T-cell (primary cell): ENCODE measurements around the gene BICD2. TPM values are rescaled to one million over a fixed set of nuclear protein-coding genes. Genes with fewer than 3 reads are reported as not detected.
A peak's percentile ranks its signal among the peaks of the same experiment; 100 is the strongest.
"Not testable (repeated sequence)": the region's sequence is repeated elsewhere in the genome, so short reads cannot be mapped to it uniquely, and the experiment has no call there.

Source experiments
- ATAC-seq, 4 experiments: fragments of 200-7000 bp in 3 of 4; fragments of 150-1000 bp in 1 of 4; cut with Tn5 transposase; replicated peaks in 1 of 4; 1 replicate in 3 of 4; 2 replicates in 1 of 4; pipeline ENCODE4 v1.10.0; 2021; ENCODE audit warnings: moderate library complexity in 3 of 4, mild to moderate bottlenecking in 2 of 4, moderate number of reproducible peaks in 1 of 4
- CTCF ChIA-PET, 2 donors: fragments of 300-600 bp; sonication (Branson Sonifier 250); formaldehyde crosslinking; loops; one replicate each; lab custom pipeline; 2022; ENCODE audit warnings: antibody characterized with exemption in 2 of 2; lab: Charles Lee
- POLR2A ChIA-PET, 2 donors: fragments of 300-600 bp; sonication (Branson Sonifier 250); formaldehyde crosslinking; loops; one replicate each; lab custom pipeline; 2022; ENCODE audit warnings: antibody characterized with exemption in 2 of 2; lab: Charles Lee
- DNase-seq, 35 experiments: peaks; one replicate each; pipeline versions ENCODE4 v3.0.0 to v3.0.0-alpha.2; 2013 to 2023
- H3K27ac ChIP-seq: one replicate; pipeline ENCODE4 v1.5.1; 2013; ENCODE audit warnings: low read length
- H3K27me3 ChIP-seq, 2 experiments: replicated peaks in 1 of 2; 1 replicate in 1 of 2; 2 replicates in 1 of 2; pipeline versions ENCODE4 v1.6.1 to v1.7.0; 2013; ENCODE audit warnings: low read length in 1 of 2, mixed read lengths in 1 of 2; ENCODE audit not compliant: control insufficient read depth in 2 of 2, insufficient read depth in 2 of 2; ENCODE audit errors: extremely low read depth in 1 of 2
- H3K36me3 ChIP-seq, 2 donors: 1 replicate in 1 of 2; 2 replicates in 1 of 2; pipeline versions ENCODE4 v1.6.1 to v1.7.0; 2013; ENCODE audit warnings: low read length in 1 of 2; ENCODE audit not compliant: control insufficient read depth in 2 of 2, insufficient read depth in 1 of 2; ENCODE audit errors: extremely low read depth in 1 of 2
- H3K4me1 ChIP-seq, 2 experiments: 1 replicate in 1 of 2; 2 replicates in 1 of 2; pipeline versions ENCODE4 v1.6.1 to v1.7.0; 2013; ENCODE audit warnings: low read length in 2 of 2, mixed read lengths in 1 of 2; ENCODE audit not compliant: insufficient read depth in 2 of 2, control insufficient read depth in 1 of 2; ENCODE audit errors: extremely low read depth in 1 of 2
- H3K4me3 ChIP-seq, 2 donors: 1 replicate in 1 of 2; 2 replicates in 1 of 2; pipeline versions ENCODE4 v1.5.1 to v1.7.0; 2013; ENCODE audit warnings: mild to moderate bottlenecking in 2 of 2, low read length in 1 of 2, moderate library complexity in 1 of 2; ENCODE audit not compliant: control insufficient read depth in 1 of 2; ENCODE audit errors: extremely low read depth in 1 of 2
- H3K9me3 ChIP-seq: 2 replicates; pipeline ENCODE4 v1.7.0; 2013
- H3K27ac Mint-ChIP-seq, 2 donors: one replicate each; pipeline ENCODE4 v1.8.0; 2020 to 2021; ENCODE audit warnings: mild to moderate bottlenecking in 2 of 2, mixed read lengths in 2 of 2
- H3K27me3 Mint-ChIP-seq, 2 donors: one replicate each; pipeline ENCODE4 v1.8.0; 2021 to 2022; ENCODE audit warnings: mixed read lengths in 2 of 2
- H3K36me3 Mint-ChIP-seq: one replicate; pipeline ENCODE4 v1.8.0; 2021; ENCODE audit warnings: mixed read lengths
- H3K4me1 Mint-ChIP-seq, 3 donors: one replicate each; pipeline ENCODE4 v1.8.0; 2020 to 2022; ENCODE audit warnings: mixed read lengths in 3 of 3, mild to moderate bottlenecking in 1 of 3
- H3K4me3 Mint-ChIP-seq, 3 donors: one replicate each; pipeline ENCODE4 v1.8.0; 2020 to 2022; ENCODE audit warnings: mild to moderate bottlenecking in 3 of 3, mixed read lengths in 3 of 3, moderate library complexity in 3 of 3
- H3K9me3 Mint-ChIP-seq, 3 donors: one replicate each; pipeline ENCODE4 v1.8.0; 2020 to 2022; ENCODE audit warnings: mixed read lengths in 3 of 3
- WGBS: methylation state at CpG from one replicate; pipeline ENCODE4 v1.1.5; 2013; ENCODE audit warnings: missing lambda C conversion rate; ENCODE audit not compliant: insufficient coverage; 5-methylcytosine and 5-hydroxymethylcytosine counted together
- total RNA-seq, 35 experiments: library from RNA in 6 of 35; stranded (reverse) in 6 of 35; fragments of 120-200 nt in 1 of 35; gene quantifications; one replicate each; pipeline versions ENCODE4 v1.2.1 to v1.2.4 and lab custom pipeline; 2013 to 2026

BICD2 gene
- total RNA-seq = 10 to 100 TPM; 24.1 to 36.6 (median 30.6) TPM
- 27.1 TPM for total RNA-seq (2013)
- total RNA-seq (lab: John Stamatoyannopoulos, UW) = 63.6 to 136 (median 97.9) reads per million in 29 experiments

GRCh38 chr9:92764381-92764987 lies at the start of gene BICD2:
BICD2 (minus strand) TSS chr9:92764833; CDS start chr9:92764744, 89 bp downstream.
- peak within 1 kb of the TSS; percentile 92 to 95 (median 92) for H3K4me3 Mint-ChIP-seq
- Histone ChIP-seq H3K9me3 (no peaks in the 10 kb centered on the region), H3K27ac (peak within 1 kb of the TSS; percentile 97), H3K27me3 (no peaks in the 10 kb centered on the region), H3K4me1 (peaks cover 17 to 51% of the 10 kb centered on the region in 2 experiments), H3K36me3 (peaks cover 0 to 4% of the 10 kb centered on the region in 2 donors), H3K4me3 (peak within 1 kb of the TSS; percentile 75 to 96)
- H3K4me1 Mint-ChIP-seq = peaks cover 49 to 59% (median 50%) of the 10 kb centered on the region in 3 donors
- WGBS = under 1% methylated on average over 74 of the region's 74 CpGs
- H3K9me3 Mint-ChIP-seq = no peaks in the 10 kb centered on the region
- ChIA-PET CTCF (interaction anchor here in 1 of 2 donors (1.0 to 1.4 kb wide), 3 partner anchors 26 to 189 kb away, joined by 3 to 6 read pairs (median 4); no protein-coding TSS in a partner anchor), POLR2A (interaction anchor here (0.5 to 1.0 kb wide), 5 partner anchors 94 to 649 kb away, joined by 3 read pairs; partner anchors contain the start of genes IPPK (in 1 of the 2) and SPTLC1 (in 1 of the 2))
- ATAC-seq = no peak
- H3K36me3 Mint-ChIP-seq = no peaks in the 10 kb centered on the region
- H3K27ac Mint-ChIP-seq = peak within 1 kb of the TSS; percentile 94 to 97
- no peaks in the 10 kb centered on the region for H3K27me3 Mint-ChIP-seq
- peak in 1 of 35 experiments; percentile 94 for DNase-seq

- H3K9me3 ChIP-seq, H3K27ac ChIP-seq, H3K36me3 Mint-ChIP-seq, H3K36me3 ChIP-seq, ATAC-seq, H3K9me3 Mint-ChIP-seq, H3K27ac Mint-ChIP-seq: not testable (repeated sequence)
- peak overlapping the region; percentile 75 to 89 (median 80) for H3K4me3 Mint-ChIP-seq
- H3K4me1 ChIP-seq = peaks cover 7 to 31% of the 10 kb centered on the region in 2 experiments
- H3K27me3 ChIP-seq = peaks cover 20 to 49% of the 10 kb centered on the region in 2 experiments
- DNase-seq = peak in 3 of 35 experiments; percentile 1 to 11 (median 2)
- peaks cover 14 to 22% (median 17%) of the 10 kb centered on the region in 3 donors for H3K4me1 Mint-ChIP-seq
- POLR2A ChIA-PET = interaction anchor here in 1 of 2 donors (0.7 kb wide), 1 partner anchor 1366 kb away, joined by 3 read pairs; no protein-coding TSS in a partner anchor
- CTCF ChIA-PET = interaction anchor here in 1 of 2 donors (1.5 kb wide), 1 partner anchor 19 kb away, joined by 3 read pairs; no protein-coding TSS in a partner anchor
- H3K27me3 Mint-ChIP-seq = peaks cover 57 to 58% of the 10 kb centered on the region in 2 donors
- WGBS = 3% methylated on average over 28 of the region's 34 CpGs
- H3K4me3 ChIP-seq = peak overlapping the region; percentile 45 to 54
Measured at GRCh38 chr9:92809629-92810326, 45.1 kb upstream of the BICD2 start.

- WGBS = 1% methylated on average over 59 of the region's 60 CpGs
- Mint-ChIP-seq H3K36me3 (no peaks in the 10 kb centered on the region), H3K4me1 (peaks cover 14 to 22% (median 17%) of the 10 kb centered on the region in 3 donors), H3K9me3 (no peaks in the 10 kb centered on the region), H3K27ac (no peak overlapping the region), H3K4me3 (peak overlapping the region; percentile 75 to 89 (median 80)), H3K27me3 (peaks cover 51% of the 10 kb centered on the region in 2 donors)
- POLR2A ChIA-PET = interaction anchor here in 1 of 2 donors (0.6 to 0.7 kb wide), 2 partner anchors 10 to 1365 kb away, joined by 3 read pairs; no protein-coding TSS in a partner anchor
- peak; percentile 55 to 66 (median 58) for ATAC-seq
- H3K4me3 ChIP-seq = peak overlapping the region; percentile 45 to 54
- peaks cover 27 to 58% of the 10 kb centered on the region in 2 experiments for H3K27me3 ChIP-seq
- CTCF ChIA-PET = interaction anchor here in 1 of 2 donors (1.5 kb wide), 1 partner anchor 18 kb away, joined by 3 read pairs; no protein-coding TSS in a partner anchor
- DNase-seq = peak in 27 of 35 experiments; percentile 5 to 63 (median 25)
- H3K9me3 ChIP-seq = no peaks in the 10 kb centered on the region
- no peak overlapping the region for H3K27ac ChIP-seq
- H3K4me1 ChIP-seq = peaks cover 7 to 31% of the 10 kb centered on the region in 2 experiments
- no peaks in the 10 kb centered on the region for H3K36me3 ChIP-seq
Measured at GRCh38 chr9:92808726-92809451, 44.3 kb upstream of the BICD2 start.

GRCh38 chr9:92807757-92808725 lies 43.4 kb upstream of the BICD2 start:
- ChIA-PET POLR2A (interaction anchor here in 1 of 2 donors (0.6 kb wide), 1 partner anchor 11 kb away, joined by 3 read pairs; no protein-coding TSS in a partner anchor), CTCF (interaction anchor here in 1 of 2 donors (1.5 kb wide), 1 partner anchor 17 kb away, joined by 3 read pairs; no protein-coding TSS in a partner anchor)
- H3K36me3 Mint-ChIP-seq = no peaks in the 10 kb centered on the region
- H3K27ac Mint-ChIP-seq = no peak overlapping the region
- ATAC-seq (peak; percentile 53 to 71 (median 58)), DNase-seq (peak in 25 of 35 experiments; percentile 7 to 53 (median 26))
- peaks cover 43 to 46% of the 10 kb centered on the region in 2 donors for H3K27me3 Mint-ChIP-seq
- WGBS = 5% methylated on average over 69 of the region's 76 CpGs
- Histone ChIP-seq H3K4me1 (peaks cover 7 to 31% of the 10 kb centered on the region in 2 experiments), H3K27ac (no peak overlapping the region), H3K9me3 (no peaks in the 10 kb centered on the region), H3K4me3 (peak overlapping the region; percentile 45 to 54), H3K27me3 (peaks cover 26 to 64% of the 10 kb centered on the region in 2 experiments), H3K36me3 (no peaks in the 10 kb centered on the region)
- peak overlapping the region; percentile 75 to 89 (median 80) for H3K4me3 Mint-ChIP-seq
- no peaks in the 10 kb centered on the region for H3K9me3 Mint-ChIP-seq
- H3K4me1 Mint-ChIP-seq = peaks cover 14 to 22% (median 17%) of the 10 kb centered on the region in 3 donors
